Mesenchymal stem cell (in vitro differentiated cells and primary cell): ENCODE measurements around the gene NR2F2.

Experiments used
- DNase-seq: peaks from one replicate; pipeline ENCODE4 v3.0.0-alpha.2; 2013
- H2AFZ ChIP-seq: one replicate; pipeline ENCODE4 v1.6.1; 2013; ENCODE audit warnings: low read depth, mild to moderate bottlenecking, control low read depth, inconsistent platforms, low read length, moderate library complexity
- H2AK5ac ChIP-seq: 2 replicates; pipeline ENCODE4 v1.6.1; 2013; ENCODE audit warnings: low read length, moderate library complexity, mild to moderate bottlenecking, inconsistent platforms; ENCODE audit not compliant: severe bottlenecking
- H2BK120ac ChIP-seq: one replicate; pipeline ENCODE4 v1.6.1; 2013; ENCODE audit warnings: low read depth, mild to moderate bottlenecking, inconsistent platforms, low read length, moderate library complexity
- H2BK12ac ChIP-seq, 2 experiments: one replicate each; pipeline ENCODE4 v1.6.1; 2013; ENCODE audit warnings: inconsistent platforms in 2 of 2, low read length in 2 of 2, mild to moderate bottlenecking in 2 of 2, moderate library complexity in 2 of 2, control low read depth in 1 of 2
- H2BK15ac ChIP-seq: one replicate; pipeline ENCODE4 v1.6.1; 2013; ENCODE audit warnings: mild to moderate bottlenecking, low read depth, inconsistent platforms; ENCODE audit not compliant: poor library complexity, severe bottlenecking
- H2BK5ac ChIP-seq: 2 replicates; pipeline ENCODE4 v1.6.1; 2013; ENCODE audit warnings: low read depth, mild to moderate bottlenecking, low read length, control low read depth, inconsistent platforms; ENCODE audit not compliant: poor library complexity, severe bottlenecking
- H3K14ac ChIP-seq, 2 experiments: one replicate each; pipeline ENCODE4 v1.6.1; 2013; ENCODE audit warnings: inconsistent platforms in 2 of 2, low read length in 2 of 2, control low read depth in 1 of 2, mild to moderate bottlenecking in 1 of 2, moderate library complexity in 1 of 2
- H3K18ac ChIP-seq, 2 experiments: one replicate each; pipeline ENCODE4 v1.6.1; 2013; ENCODE audit warnings: inconsistent platforms in 2 of 2, low read length in 2 of 2, control low read depth in 1 of 2, low read depth in 1 of 2, mild to moderate bottlenecking in 1 of 2
- H3K23ac ChIP-seq, 2 experiments: one replicate each; pipeline ENCODE4 v1.6.1; 2013; ENCODE audit warnings: inconsistent platforms in 2 of 2, low read length in 2 of 2, mild to moderate bottlenecking in 2 of 2, moderate library complexity in 2 of 2, control low read depth in 1 of 2
- H3K27ac ChIP-seq: 2 replicates; pipeline ENCODE4 v1.5.1; 2013; ENCODE audit warnings: mild to moderate bottlenecking, moderate library complexity, low read length, control low read depth, inconsistent platforms; ENCODE audit not compliant: poor library complexity, severe bottlenecking
- H3K27me3 ChIP-seq, 2 experiments: 2 replicates each; pipeline versions ENCODE4 v1.6.1 to v1.7.0; 2013; ENCODE audit warnings: low read length in 2 of 2, mild to moderate bottlenecking in 2 of 2, moderate library complexity in 2 of 2, control low read depth in 1 of 2, inconsistent platforms in 1 of 2; ENCODE audit not compliant: control insufficient read depth in 1 of 2, insufficient read depth in 1 of 2
- H3K36me3 ChIP-seq, 2 experiments: 2 replicates each; pipeline versions ENCODE4 v1.6.1 to v1.7.0; 2013; ENCODE audit warnings: low read length in 2 of 2, control low read depth in 1 of 2, inconsistent platforms in 1 of 2, low read depth in 1 of 2, mild to moderate bottlenecking in 1 of 2; ENCODE audit not compliant: insufficient read depth in 2 of 2, control insufficient read depth in 1 of 2
- H3K4ac ChIP-seq, 2 experiments: one replicate each; pipeline ENCODE4 v1.6.1; 2013; ENCODE audit warnings: inconsistent platforms in 2 of 2, low read length in 2 of 2, mild to moderate bottlenecking in 2 of 2, moderate library complexity in 2 of 2, control low read depth in 1 of 2, low read depth in 1 of 2
- H3K4me1 ChIP-seq: 2 replicates; pipeline ENCODE4 v1.6.1; 2013; ENCODE audit warnings: low read depth, low read length, control low read depth; ENCODE audit not compliant: control insufficient read depth, insufficient read depth
- H3K4me2 ChIP-seq: 2 replicates; pipeline ENCODE4 v1.6.1; 2013; ENCODE audit warnings: low read length, mild to moderate bottlenecking, inconsistent platforms; ENCODE audit not compliant: poor library complexity, severe bottlenecking
- H3K4me3 ChIP-seq, 2 experiments: 2 replicates each; pipeline versions ENCODE4 v1.5.1 to v1.7.0; 2013; ENCODE audit warnings: low read length in 2 of 2, mild to moderate bottlenecking in 2 of 2, control low read depth in 1 of 2, low read depth in 1 of 2; ENCODE audit not compliant: insufficient read depth in 1 of 2
- H3K79me1 ChIP-seq: replicated peaks from 2 replicates; pipeline ENCODE4 v1.6.1; 2013; ENCODE audit warnings: mild to moderate bottlenecking, control low read depth, low read length, inconsistent platforms; ENCODE audit not compliant: poor library complexity, severe bottlenecking
- H3K9ac ChIP-seq: 2 replicates; pipeline ENCODE4 v1.7.0; 2013; ENCODE audit warnings: mild to moderate bottlenecking, low read length, moderate library complexity
- H3K9me3 ChIP-seq: 2 replicates; pipeline ENCODE4 v1.7.0; 2013; ENCODE audit warnings: mild to moderate bottlenecking, low read length; ENCODE audit not compliant: control insufficient read depth
- H4K8ac ChIP-seq: one replicate; pipeline ENCODE4 v1.6.1; 2013; ENCODE audit warnings: inconsistent platforms, mild to moderate bottlenecking, low read length, moderate library complexity
- H4K91ac ChIP-seq: one replicate; pipeline ENCODE4 v1.6.1; 2013; ENCODE audit warnings: mild to moderate bottlenecking, low read length, inconsistent platforms
- WGBS: methylation state at CpG from one replicate; pipeline ENCODE4 v1.1.7; 2013; ENCODE audit warnings: mixed read lengths; 5-methylcytosine and 5-hydroxymethylcytosine counted together

The NR2F2 gene

GRCh38 chr15:96350934-96351724 is 20.6 kb downstream of the NR2F2 start:
- 32% methylated on average over 12 of the region's 19 CpGs for WGBS
- Histone ChIP-seq H3K18ac (peak overlapping the region; percentile 69 to 80), H3K4ac (peak overlapping the region; percentile 77 to 92), H2BK12ac (peak overlapping the region in 1 of 2 experiments; percentile 80), H3K14ac (peak overlapping the region; percentile 18 to 76), H4K8ac (peak overlapping the region; percentile 95), H3K36me3 (peaks cover 13 to 24% of the 10 kb centered on the region in 2 experiments), H3K4me2 (no peak overlapping the region), H4K91ac (peak overlapping the region; percentile 87), H2BK15ac (peak overlapping the region; percentile 40), H3K27ac (peak overlapping the region; percentile 58), H3K27me3 (no peaks in the 10 kb centered on the region), H2AK5ac (no peak overlapping the region), H3K4me3 (no peak overlapping the region), H3K4me1 (peaks cover 40% of the 10 kb centered on the region), H2BK120ac (peak overlapping the region; percentile 29), H3K23ac (peak overlapping the region in 1 of 2 experiments; percentile 79), H3K79me1 (peaks cover 4% of the 10 kb centered on the region), H2AFZ (no peak overlapping the region), H3K9me3 (no peaks in the 10 kb centered on the region), H2BK5ac (no peak overlapping the region), H3K9ac (peak overlapping the region; percentile 73)
- peak; percentile 36 for DNase-seq

- Histone ChIP-seq H3K14ac (peak overlapping the region in 1 of 2 experiments; percentile 76), H3K36me3 (peaks cover 13 to 24% of the 10 kb centered on the region in 2 experiments), H3K18ac (peak overlapping the region; percentile 69 to 81), H3K9me3 (no peaks in the 10 kb centered on the region), H3K4me1 (peaks cover 43% of the 10 kb centered on the region), H3K4me2 (peak overlapping the region; percentile 10), H3K79me1 (peaks cover 6% of the 10 kb centered on the region), H3K23ac (peak overlapping the region in 1 of 2 experiments; percentile 79), H3K4me3 (no peak overlapping the region), H2BK120ac (peak overlapping the region; percentile 29), H4K8ac (peak overlapping the region; percentile 95), H3K9ac (peak overlapping the region; percentile 89), H3K27me3 (no peaks in the 10 kb centered on the region), H2BK15ac (peak overlapping the region; percentile 85), H4K91ac (peak overlapping the region; percentile 87), H2BK12ac (peak overlapping the region; percentile 29 to 80), H3K27ac (peak overlapping the region; percentile 70), H2AK5ac (peak overlapping the region; percentile 42), H3K4ac (peak overlapping the region; percentile 77 to 92), H2BK5ac (no peak overlapping the region), H2AFZ (no peak overlapping the region)
- WGBS: 16% methylated on average over 56 of the region's 56 CpGs
- DNase-seq: peak; percentile 68
Measured at GRCh38 chr15:96351761-96352603, 21.5 kb downstream of the NR2F2 start.

- no peak overlapping the region for H2BK5ac ChIP-seq
Measured at GRCh38 chr15:96352604-96353405, 22.3 kb downstream of the NR2F2 start.

More at GRCh38 chr15:96352604-96353405, 22.3 kb downstream of the NR2F2 start:
- Histone ChIP-seq H4K8ac (peak overlapping the region; percentile 95), H3K4ac (peak overlapping the region; percentile 54 to 81), H3K36me3 (peaks cover 13 to 24% of the 10 kb centered on the region in 2 experiments), H3K4me3 (no peak overlapping the region), H3K4me2 (no peak overlapping the region), H3K23ac (peak overlapping the region; percentile 3 to 51), H3K9ac (peak overlapping the region; percentile 89), H3K27me3 (no peaks in the 10 kb centered on the region), H2AFZ (no peak overlapping the region), H2AK5ac (peak overlapping the region; percentile 50), H3K14ac (peak overlapping the region in 1 of 2 experiments; percentile 30), H3K4me1 (peaks cover 39% of the 10 kb centered on the region), H4K91ac (peak overlapping the region; percentile 87), H2BK15ac (peak overlapping the region; percentile 46), H3K18ac (peak overlapping the region; percentile 69 to 81), H3K27ac (peak overlapping the region; percentile 70), H3K79me1 (peaks cover 8% of the 10 kb centered on the region), H2BK12ac (peak overlapping the region; percentile 29 to 69), H3K9me3 (no peaks in the 10 kb centered on the region), H2BK120ac (peak overlapping the region; percentile 29)
- DNase-seq: peak; percentile 71
- WGBS: 52% methylated on average over 10 of the region's 12 CpGs
